Measurements from ENCODE around the gene AFF2. TPM values are rescaled to one million over a fixed set of nuclear protein-coding genes. Genes with fewer than 3 reads are reported as not detected.

The AFF2 gene
- total RNA-seq, 1 donor from 2014 or later = 0.74 TPM

DNA sequence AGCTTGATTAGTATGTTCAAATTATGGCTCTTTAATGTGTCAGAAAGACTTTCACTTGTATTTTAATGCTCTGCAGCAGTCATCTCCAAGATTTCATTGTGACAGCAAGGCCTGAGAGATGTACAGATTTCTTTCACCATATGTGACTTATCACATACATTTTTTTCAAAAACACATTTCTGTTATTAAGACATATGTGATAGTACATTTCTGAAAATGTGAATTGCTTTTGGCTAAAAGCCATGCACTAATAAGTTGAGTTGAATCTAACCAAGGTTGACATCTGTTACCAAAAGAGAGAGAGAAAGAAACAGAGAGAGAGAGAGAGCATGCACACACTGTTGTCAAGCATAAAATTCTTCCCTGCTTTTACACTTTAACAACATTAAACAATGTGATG lies 409.3 kb downstream of the AFF2 start:
- intact Hi-C loops (cut with DNase I) = no loop called here
- no peak for DNase-seq (ENCODE audit: extremely low spot score in 2 of 2)
- TF ChIP-seq, protein P1, sequence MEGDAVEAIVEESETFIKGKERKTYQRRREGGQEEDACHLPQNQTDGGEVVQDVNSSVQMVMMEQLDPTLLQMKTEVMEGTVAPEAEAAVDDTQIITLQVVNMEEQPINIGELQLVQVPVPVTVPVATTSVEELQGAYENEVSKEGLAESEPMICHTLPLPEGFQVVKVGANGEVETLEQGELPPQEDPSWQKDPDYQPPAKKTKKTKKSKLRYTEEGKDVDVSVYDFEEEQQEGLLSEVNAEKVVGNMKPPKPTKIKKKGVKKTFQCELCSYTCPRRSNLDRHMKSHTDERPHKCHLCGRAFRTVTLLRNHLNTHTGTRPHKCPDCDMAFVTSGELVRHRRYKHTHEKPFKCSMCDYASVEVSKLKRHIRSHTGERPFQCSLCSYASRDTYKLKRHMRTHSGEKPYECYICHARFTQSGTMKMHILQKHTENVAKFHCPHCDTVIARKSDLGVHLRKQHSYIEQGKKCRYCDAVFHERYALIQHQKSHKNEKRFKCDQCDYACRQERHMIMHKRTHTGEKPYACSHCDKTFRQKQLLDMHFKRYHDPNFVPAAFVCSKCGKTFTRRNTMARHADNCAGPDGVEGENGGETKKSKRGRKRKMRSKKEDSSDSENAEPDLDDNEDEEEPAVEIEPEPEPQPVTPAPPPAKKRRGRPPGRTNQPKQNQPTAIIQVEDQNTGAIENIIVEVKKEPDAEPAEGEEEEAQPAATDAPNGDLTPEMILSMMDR (IDR thresholded peaks at IDR 0.05) = no peak
- no peak for TF ChIP-seq POLR2AphosphoS5 (IDR thresholded peaks at IDR 0.05; ENCODE audit: insufficient read depth in 1 of 2, low read depth in 1 of 2)
- no peak for TF ChIP-seq POLR2A (IDR thresholded peaks at IDR 0.05)
- Histone ChIP-seq H3K36me3 (no peaks in the 10 kb centered on the region), H3K4me3 (no peak overlapping the region), H3K9me3 (no peaks in the 10 kb centered on the region), H3K4me1 (no peaks in the 10 kb centered on the region), H3K27me3 (no peaks in the 10 kb centered on the region), H3K27ac (no peak overlapping the region)

DNA sequence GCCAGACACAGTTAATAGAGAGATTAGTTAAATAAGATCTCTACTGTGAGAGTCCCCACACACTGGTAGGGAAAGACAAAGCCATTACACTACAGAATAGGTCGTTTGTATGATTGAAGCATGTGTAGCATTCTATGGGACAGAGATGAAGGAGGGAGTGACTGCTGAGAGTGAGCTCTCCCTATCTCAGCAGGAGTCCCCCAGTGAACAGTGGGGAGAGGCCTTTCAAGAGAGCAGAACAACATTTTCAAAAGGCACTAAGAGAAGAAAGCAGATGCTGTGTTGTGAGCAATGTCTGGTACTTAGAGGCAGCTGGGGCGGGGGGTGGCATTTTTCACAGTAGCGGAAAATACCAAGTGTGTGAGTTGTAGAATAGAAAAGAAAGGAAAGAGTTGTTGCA lies 413.6 kb downstream of the AFF2 start:
- intact Hi-C loops (cut with DNase I) = no loop called here
- H3K9me3 ChIP-seq = no peaks in the 10 kb centered on the region
- H3K4me3 ChIP-seq = no peak overlapping the region
- TF ChIP-seq POLR2A (IDR thresholded peaks at IDR 0.05) (no peak), POLR2AphosphoS5 (IDR thresholded peaks at IDR 0.05; ENCODE audit: insufficient read depth in 1 of 2, low read depth in 1 of 2) (no peak)
- TF ChIP-seq, protein P1 (IDR thresholded peaks at IDR 0.05) = no peak
- H3K36me3 ChIP-seq = no peaks in the 10 kb centered on the region
- no peak overlapping the region for H3K27ac ChIP-seq
- DNase-seq (ENCODE audit: extremely low spot score in 2 of 2) = no peak
- no peaks in the 10 kb centered on the region for H3K4me1 ChIP-seq
- no peaks in the 10 kb centered on the region for H3K27me3 ChIP-seq

DNA sequence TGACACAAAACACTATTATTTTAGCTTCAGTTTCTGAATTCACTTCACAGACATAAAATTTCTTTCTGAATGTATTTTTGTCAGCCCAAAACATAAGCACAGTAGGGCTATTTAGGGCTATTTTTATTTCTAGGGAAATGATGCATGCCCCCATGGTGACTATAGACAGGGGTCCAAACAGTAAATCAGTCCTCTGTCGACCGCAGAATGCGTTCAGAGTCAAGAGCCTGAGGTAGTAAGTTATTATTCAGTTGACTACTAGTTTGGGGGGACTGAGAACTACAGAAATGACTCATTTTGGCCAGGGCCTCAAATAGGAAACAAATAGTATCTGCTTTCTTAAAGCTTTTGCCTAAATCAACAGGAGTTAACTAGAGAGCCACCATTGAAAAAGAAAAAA lies 414.4 kb downstream of the AFF2 start:
- intact Hi-C loops (cut with DNase I) = no loop called here
- H3K4me1 ChIP-seq = no peaks in the 10 kb centered on the region
- H3K9me3 ChIP-seq = no peaks in the 10 kb centered on the region
- DNase-seq (ENCODE audit: extremely low spot score in 2 of 2) = no peak
- H3K36me3 ChIP-seq = no peaks in the 10 kb centered on the region
- H3K4me3 ChIP-seq = no peak overlapping the region
- H3K27ac ChIP-seq = no peak overlapping the region
- no peaks in the 10 kb centered on the region for H3K27me3 ChIP-seq
- no peak for TF ChIP-seq POLR2A (IDR thresholded peaks at IDR 0.05)
- TF ChIP-seq, protein P1 (IDR thresholded peaks at IDR 0.05) = no peak
- TF ChIP-seq POLR2AphosphoS5 (IDR thresholded peaks at IDR 0.05; ENCODE audit: insufficient read depth in 1 of 2, low read depth in 1 of 2) = no peak

DNA sequence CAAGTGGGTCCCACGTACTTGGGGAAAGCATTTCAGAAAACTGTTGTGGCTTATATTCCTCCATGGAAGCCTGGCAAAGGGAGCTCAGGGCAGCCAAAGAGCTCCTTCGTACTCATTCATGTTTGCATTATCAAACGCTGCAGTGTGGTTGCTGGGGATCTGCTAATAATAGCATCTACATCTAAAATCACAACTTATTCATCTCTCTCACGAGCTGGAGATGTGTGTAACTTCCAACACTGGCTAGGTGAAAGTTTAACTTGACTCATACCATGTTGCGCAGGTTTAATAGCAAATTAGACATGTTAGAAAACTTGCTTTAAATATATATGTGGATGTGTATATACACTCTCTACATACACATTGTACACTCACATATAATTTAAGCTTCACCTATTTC lies 415.1 kb downstream of the AFF2 start:
- H3K36me3 ChIP-seq = no peaks in the 10 kb centered on the region
- H3K27me3 ChIP-seq = no peaks in the 10 kb centered on the region
- intact Hi-C loops (cut with DNase I) = no loop called here
- DNase-seq (ENCODE audit: extremely low spot score in 2 of 2) = no peak
- TF ChIP-seq, protein P1 (IDR thresholded peaks at IDR 0.05) = no peak
- TF ChIP-seq POLR2A (IDR thresholded peaks at IDR 0.05) = no peak
- TF ChIP-seq POLR2AphosphoS5 (IDR thresholded peaks at IDR 0.05; ENCODE audit: insufficient read depth in 1 of 2, low read depth in 1 of 2) = no peak
- H3K9me3 ChIP-seq = no peaks in the 10 kb centered on the region
- H3K4me3 ChIP-seq = no peak overlapping the region
- H3K4me1 ChIP-seq = no peaks in the 10 kb centered on the region
- H3K27ac ChIP-seq = no peak overlapping the region

DNA sequence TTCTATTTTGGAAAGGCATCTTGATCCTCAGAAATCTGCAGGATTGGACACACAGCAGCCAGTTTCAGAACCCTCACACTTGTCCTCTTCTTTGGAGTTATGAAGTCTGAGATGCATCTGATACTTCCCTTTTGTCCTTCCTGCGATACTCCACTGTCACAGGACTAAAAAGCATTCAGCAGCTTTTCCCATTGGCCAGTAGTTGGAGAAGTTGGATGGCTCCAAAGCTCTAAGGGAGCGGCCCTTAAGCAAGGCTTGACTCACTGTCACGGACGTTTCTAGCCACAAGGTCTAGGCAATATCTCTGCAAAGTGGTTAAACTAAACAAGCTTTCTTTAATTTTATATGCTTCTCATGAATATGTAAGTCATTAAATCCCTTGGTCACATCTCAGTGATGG lies 417.0 kb downstream of the AFF2 start:
- Histone ChIP-seq H3K36me3 (no peaks in the 10 kb centered on the region), H3K27ac (no peak overlapping the region), H3K4me1 (no peaks in the 10 kb centered on the region), H3K27me3 (no peaks in the 10 kb centered on the region), H3K4me3 (no peak overlapping the region), H3K9me3 (no peaks in the 10 kb centered on the region)
- no peak for DNase-seq (ENCODE audit: extremely low spot score in 2 of 2)
- no peak for TF ChIP-seq POLR2AphosphoS5 (IDR thresholded peaks at IDR 0.05; ENCODE audit: insufficient read depth in 1 of 2, low read depth in 1 of 2)
- TF ChIP-seq, protein P1 (IDR thresholded peaks at IDR 0.05) = no peak
- no peak for TF ChIP-seq POLR2A (IDR thresholded peaks at IDR 0.05)
- intact Hi-C loops (cut with DNase I) = no loop called here
